GM21390 (cell line): ENCODE measurements around the gene WDR64.
"Not testable (repeated sequence)": the region's sequence is repeated elsewhere in the genome, so short reads cannot be mapped to it uniquely, and the experiment has no call there.

Experiments
- ATAC-seq: cut with Tn5 transposase; IDR thresholded peaks from one replicate; pipeline ENCODE4 v1.9.1; 2021; ENCODE audit not compliant: unreplicated experiment

The WDR64 gene

DNA sequence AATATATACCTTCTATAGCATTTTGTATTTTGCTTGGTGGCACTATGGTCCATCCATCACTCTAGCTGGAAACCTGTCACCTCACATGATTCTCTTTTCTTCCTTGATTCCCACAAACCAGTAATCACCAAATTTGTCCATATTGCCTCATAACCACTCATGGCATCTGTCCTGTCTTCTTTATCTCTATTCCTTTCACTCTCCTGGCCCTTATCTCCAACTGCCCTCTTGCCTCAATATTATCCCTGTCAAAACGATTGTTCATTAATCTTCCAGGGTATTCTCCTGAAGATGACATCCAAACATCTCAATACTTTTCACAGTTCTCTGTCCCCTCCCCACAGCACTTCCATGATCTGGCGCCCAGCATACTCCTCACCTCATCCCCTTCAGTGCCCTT, 46.1 kb downstream of the WDR64 start:
- ATAC-seq = no peak

DNA sequence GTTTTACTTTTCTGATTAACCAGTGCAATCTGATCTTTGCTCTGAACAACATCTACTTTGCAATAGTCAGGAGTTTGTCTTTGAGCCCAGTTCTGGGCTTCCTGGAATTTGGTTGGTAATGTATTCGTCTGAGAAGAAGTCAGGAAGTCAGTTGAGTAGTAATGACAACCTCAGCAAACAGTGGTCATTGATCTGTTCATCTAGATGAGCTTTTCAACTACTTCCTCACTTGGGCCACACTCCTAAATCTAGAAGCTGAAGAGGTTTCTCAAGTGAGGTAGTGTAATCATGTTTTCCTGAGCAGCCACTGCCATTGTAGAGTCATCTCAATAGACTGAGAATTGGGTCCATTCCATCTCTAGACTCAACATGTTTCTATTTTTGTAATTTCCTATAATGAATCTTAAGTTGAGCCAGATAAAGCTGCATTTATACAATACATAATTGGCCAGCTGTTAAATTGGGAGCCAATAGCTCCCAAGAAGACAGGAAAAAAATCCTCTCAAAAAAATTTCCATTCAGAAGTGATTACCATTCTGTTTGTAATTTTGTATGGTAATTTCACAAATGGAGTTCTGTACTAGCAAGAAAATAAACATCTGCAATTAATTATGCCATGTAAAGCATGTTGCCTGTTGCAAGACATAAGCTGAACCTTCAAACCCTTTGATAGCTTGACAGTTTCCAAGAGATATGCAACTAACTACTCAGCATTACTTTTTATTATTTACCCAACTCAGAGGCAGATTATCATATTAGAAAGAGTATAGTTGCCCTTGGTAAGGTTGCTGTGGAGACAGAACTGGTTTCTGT, 49.6 kb downstream of the WDR64 start:
- no peak for ATAC-seq

DNA sequence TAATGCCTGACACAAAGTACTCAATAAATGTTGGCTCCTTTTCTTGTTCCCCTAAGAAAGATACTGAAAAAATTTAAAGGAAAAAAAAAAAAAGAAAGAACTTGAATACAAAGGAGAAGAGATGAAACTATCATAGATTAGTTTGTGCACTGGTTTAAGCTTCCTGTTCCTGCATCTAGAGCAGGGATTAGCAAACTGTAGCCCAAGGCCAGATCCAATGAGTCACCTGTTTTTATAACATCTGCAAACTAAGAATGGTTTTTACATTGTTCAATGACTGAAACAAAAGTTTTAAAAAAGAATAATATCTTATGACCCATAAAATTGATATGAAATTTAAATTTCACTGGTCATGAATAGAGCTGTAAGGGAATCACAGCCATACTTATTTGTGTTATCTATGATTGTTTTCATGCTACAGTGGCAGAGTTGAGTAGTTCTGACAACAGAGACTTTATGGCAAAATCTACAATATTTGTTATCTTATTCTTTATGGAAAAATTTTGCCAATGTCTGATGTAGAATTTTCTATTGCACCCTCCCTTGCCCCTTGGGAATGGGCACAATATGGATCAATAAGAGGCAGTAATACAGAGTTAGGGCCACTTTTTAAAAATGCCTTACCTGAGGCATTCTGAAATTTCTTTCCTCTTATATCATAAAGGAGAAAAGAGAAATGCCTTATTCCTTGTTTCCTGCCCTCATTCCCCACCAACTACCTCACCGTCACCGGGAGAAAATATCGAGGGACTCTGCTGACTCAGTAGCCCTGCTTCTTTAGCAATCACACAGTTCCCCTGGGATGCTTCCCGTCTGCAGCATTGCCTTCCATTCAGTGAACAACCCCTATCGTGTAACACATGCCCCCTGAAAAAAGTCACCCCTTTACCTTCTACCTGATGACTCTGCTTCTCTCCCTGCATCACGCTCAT, 50.6 kb downstream of the WDR64 start:
- ATAC-seq = no peak

- ATAC-seq = not testable (repeated sequence)
Measured at GRCh38 chr1:241703739-241704138, 51.7 kb downstream of the WDR64 start.

- no peak for ATAC-seq
Measured at GRCh38 chr1:241706257-241706656, 54.2 kb downstream of the WDR64 start.

GRCh38 chr1:241706967-241707366, 54.9 kb downstream of the WDR64 start:
- no peak for ATAC-seq

DNA sequence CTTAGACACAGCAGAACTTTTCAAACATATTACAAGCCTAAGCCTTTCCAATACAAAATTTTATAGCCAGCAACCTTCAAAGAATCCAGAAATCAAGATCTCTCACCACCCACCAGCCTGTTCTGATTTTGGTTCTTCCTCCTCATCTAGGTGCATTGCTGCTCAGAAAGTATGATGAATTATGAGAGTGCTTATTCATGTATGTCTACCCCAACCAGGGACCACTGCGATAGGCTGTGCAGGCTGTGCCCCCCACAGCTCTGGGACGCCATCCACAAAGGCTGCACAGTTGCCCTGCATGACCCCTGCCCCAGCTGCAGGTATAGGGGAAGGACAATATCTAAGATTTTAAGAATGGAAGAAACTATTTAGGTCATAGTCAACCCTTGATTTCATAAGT, 55.4 kb downstream of the WDR64 start:
- ATAC-seq = no peak

DNA sequence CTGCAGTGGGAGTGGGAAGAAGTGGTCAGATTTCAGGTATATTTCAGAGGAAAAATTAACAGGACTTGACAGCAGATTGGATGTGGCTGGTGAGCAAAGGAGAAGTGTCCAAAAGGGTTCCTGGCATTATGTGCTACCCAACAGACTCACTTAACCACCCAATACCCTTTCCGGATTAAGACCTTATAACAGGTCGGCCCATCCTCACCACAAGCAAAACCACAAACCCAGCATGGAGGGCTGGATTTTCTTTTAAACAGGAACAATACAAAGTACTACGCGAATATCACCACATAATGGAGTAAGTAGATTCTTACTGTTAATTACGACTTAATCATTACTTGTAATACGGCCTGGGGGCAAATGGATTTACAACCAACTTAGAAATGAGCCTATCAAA, 59.2 kb downstream of the WDR64 start:
- no peak for ATAC-seq

DNA sequence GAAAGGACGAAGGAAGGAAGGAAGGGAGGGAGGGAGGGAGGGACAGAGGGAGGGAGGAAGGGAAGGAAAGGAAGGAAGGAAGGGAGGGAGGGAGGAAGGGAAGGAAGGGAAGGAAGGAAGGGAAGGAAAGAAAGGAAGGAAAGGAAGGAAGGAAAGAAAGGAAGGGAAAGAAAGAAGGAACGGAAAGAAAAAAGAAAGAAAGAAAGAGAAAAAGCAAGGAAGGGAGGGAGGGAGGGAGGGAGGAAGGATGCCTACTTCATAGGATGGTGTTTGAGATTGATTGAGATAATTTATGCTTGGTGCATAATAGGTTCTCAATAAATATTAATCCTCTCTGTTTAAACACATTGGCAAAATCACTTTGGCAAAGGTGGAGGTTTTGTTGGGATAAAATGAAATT, 61.2 kb downstream of the WDR64 start:
- ATAC-seq = no peak

- no peak for ATAC-seq
Measured at GRCh38 chr1:241714321-241715218, 62.5 kb downstream of the WDR64 start.

GRCh38 chr1:241715435-241715834, 63.4 kb downstream of the WDR64 start:
- no peak for ATAC-seq

DNA sequence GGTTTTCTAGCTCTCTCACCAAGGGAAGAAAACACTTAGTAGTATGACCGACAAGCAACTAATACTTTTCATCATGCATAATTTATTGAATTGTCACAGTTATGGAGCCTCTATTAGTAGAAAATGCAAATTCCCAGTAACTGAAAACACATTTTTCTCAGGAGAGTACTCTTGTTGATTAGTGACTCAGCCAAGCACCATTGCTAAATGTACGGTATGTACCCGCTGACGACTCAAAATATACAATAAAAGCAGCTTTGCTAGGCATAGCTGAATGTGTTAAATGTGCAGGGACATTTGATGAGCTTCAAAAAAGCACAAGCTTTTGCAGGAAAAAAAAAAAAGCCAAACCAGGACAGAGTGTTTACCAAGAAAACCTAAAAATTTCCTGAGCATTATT, 63.9 kb downstream of the WDR64 start:
- ATAC-seq = no peak

GRCh38 chr1:241716915-241717656, 65.0 kb downstream of the WDR64 start:
- ATAC-seq = no peak

- ATAC-seq = no peak
Measured at GRCh38 chr1:241717975-241718374, 65.9 kb downstream of the WDR64 start.

GRCh38 chr1:241721011-241721410, 68.9 kb downstream of the WDR64 start:
- ATAC-seq = no peak

GRCh38 chr1:241722947-241723346, 70.9 kb downstream of the WDR64 start:
- no peak for ATAC-seq

DNA sequence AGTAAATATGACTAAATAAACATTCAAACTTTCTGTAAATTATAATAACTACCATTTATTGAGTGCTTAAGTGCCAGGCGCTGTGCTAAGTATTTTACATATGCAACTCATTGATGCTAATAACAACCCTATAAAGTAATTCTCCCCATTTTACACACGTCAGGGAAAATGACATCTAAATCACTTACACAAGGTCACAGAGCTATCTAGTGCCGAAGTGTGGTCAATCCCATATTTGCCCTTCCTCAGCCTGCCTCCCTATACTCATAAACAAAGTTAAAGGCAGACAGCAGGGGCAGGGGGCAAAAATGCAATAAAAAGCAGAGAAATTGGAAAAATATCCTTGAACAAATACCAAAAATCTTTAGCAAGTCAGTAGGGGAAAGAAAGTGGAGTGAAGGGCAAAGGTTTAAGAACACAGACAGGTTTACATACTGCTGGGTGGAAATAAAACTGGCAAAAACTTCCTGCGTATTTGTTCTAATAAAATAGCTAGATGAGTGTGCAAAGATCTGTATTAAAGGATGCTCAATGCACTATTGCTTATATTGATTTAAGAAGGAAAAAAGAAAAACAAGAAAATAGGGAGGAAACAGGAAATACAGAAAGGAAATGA, 72.8 kb downstream of the WDR64 start:
- no peak for ATAC-seq

- ATAC-seq = no peak
Measured at GRCh38 chr1:241730031-241730430, 78.0 kb downstream of the WDR64 start.

GRCh38 chr1:241733899-241734298, 81.8 kb downstream of the WDR64 start:
- no peak for ATAC-seq

- no peak for ATAC-seq
Measured at GRCh38 chr1:241734533-241734932, 82.5 kb downstream of the WDR64 start.
